ENCODE results near the gene S100A3.

DNA sequence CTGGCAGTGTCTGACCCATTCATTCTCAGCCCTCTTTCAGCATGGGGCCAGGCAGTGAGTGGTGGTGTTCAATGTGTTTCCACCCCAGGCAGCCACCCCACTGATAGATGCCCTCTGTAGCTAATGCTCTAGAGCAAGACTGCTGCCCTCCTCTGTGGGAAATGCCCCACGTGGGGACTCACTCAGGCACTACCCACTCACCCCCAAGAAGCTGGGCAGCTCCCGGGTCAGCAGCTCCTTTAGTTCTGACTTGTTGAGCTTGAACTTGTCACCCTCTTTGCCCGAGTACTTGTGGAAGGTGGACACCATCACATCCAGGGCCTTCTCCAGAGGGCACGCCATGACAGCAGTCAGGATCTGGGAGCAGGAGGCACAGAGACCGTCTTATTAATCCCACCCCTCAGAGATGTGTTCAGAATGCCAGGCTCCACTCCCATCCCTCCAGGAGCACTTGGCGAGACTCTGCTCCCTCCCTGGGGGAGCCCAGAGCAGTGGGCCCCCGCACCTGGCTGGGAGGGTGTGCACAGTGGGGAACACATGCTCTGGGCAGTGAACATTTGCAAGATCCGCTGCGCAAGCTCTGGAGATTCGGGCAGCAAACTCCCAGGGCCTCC lies 4.5 kb downstream of the S100A3 start:
- no peak for TF ChIP-seq ZNF274 (IDR thresholded peaks at IDR 0.05; ENCODE audit: low read depth, low read length)
- TF ChIP-seq YY1 (IDR thresholded peaks at IDR 0.05; ENCODE audit: insufficient read depth, insufficient read length), result no peak
- TF ChIP-seq SUZ12 (IDR thresholded peaks at IDR 0.05; ENCODE audit: extremely low read depth, insufficient read depth, insufficient read length), result no peak

All from NT2/D1 (cell line).